CD4-positive, alpha-beta T cell treated with Interleukin-17A for 4 hours (primary cell): ENCODE data around the gene ENAH.

Source experiments
- DNase-seq: peaks from one replicate; pipeline ENCODE4 v3.0.0-alpha.2; 2020; ENCODE audit warnings: mixed read lengths

Gene ENAH

DNA sequence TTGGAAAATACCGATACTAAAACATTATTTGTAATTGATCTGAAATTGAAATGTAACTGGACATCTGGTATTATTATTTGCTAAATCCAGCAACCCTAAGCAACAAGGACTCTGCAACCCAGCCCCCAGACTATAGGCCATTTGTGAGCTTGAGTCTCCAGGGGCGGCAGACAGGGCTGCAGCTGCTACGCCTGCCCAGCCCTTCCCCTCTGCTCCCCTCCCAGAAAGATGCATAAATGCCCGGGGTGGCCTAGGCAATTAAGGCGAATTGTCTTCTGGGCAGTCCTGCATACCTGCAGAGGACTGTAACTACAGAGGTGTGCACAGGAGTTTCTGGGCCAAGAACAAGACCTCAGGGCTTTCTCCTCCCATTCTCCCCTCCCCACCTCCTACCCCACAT, 183.9 kb downstream of the ENAH start:
- DNase-seq, result no peak

DNA sequence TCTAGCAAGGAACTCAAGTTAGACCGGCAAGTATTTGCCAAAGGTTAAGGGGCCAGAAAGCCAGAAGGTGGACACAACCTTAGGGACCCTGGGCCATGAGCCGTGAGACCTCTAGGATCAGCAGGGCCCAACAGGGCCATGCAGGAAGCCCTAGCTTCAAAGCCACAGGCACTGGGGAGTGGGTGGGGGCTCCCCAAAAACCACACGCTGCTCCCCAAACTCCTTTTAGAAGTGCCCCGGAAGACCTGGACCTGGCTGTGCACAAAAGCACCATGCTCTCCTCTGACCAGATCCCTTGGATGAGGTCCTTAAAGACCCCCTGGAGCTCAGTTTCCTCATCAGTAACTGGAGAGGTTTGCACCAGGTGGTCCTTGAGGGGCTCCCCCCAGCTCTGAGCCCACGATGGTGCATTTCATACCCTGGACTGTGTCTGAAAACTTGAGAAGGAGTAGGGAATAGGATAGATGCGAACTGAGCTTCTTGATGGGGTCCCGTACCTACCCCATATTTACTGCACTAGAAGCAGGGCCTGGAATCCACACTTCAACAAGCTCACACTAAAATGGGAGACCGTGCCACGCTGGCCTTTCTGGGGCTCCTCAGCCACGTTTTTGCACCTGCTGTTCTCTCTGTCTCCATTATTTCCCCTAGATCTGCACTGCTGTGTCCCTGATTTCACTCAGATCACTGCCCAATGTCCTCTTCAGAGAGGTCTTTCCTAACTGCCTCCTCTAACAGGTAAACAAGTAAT, 184.5 kb downstream of the ENAH start:
- DNase-seq, result peak; percentile 45

DNA sequence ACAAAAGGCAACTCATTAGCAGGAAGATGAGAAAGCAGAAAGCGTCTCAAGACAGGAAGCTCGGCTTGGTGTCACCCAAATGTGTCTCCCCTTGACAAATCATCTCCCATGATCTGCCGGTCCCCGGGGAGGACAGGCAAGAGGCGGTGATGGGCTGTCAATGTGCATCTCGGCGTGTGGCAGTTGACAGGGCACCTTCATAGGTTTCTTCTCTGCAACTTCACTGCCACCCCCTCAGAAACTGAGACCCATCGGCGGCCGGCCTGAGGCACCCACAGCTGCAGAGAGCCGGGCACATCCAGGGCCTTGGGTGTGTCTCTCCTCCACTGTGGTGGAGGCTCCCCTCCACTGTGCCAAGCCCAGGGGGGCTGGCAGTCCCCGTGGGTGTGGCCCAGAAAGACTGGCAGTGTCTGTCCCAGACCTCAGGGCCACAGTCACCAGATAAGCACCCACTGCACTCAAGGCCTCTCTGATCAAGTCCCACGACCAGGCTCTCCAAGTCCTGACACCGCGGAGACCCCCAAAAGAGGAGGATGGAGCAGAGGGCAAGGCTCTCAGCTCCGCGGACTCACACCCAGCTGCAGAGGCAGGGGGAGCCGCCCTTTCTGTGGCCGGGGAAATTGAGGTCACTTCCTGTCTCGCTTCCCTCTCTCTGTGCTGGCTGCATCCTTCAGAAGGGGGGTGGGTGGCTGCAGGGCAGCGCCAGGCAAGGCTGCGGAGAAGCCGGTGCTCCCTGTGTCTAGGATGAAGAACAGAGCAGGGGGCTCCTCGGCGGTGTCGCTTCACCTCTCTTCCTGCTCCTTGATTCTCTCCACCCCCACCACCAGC, 185.5 kb downstream of the ENAH start:
- DNase-seq, result peak; percentile 87

DNA sequence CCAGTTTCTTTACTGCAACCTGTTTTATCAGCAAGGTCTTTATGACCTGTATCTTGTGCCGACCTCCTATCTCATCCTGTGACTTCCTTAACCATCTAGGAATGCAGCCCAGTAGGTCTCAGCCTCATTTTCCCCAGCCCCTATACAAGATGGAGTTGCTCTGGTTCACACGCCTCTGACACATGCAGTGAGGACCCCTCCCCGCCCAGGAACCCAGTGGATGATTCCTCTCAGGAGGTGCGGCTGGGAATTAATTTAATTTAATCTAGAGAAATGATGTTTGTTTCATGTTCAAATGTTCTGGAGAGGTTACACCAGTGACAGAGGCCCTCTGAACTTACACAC, 186.1 kb downstream of the ENAH start:
- no peak for DNase-seq

DNA sequence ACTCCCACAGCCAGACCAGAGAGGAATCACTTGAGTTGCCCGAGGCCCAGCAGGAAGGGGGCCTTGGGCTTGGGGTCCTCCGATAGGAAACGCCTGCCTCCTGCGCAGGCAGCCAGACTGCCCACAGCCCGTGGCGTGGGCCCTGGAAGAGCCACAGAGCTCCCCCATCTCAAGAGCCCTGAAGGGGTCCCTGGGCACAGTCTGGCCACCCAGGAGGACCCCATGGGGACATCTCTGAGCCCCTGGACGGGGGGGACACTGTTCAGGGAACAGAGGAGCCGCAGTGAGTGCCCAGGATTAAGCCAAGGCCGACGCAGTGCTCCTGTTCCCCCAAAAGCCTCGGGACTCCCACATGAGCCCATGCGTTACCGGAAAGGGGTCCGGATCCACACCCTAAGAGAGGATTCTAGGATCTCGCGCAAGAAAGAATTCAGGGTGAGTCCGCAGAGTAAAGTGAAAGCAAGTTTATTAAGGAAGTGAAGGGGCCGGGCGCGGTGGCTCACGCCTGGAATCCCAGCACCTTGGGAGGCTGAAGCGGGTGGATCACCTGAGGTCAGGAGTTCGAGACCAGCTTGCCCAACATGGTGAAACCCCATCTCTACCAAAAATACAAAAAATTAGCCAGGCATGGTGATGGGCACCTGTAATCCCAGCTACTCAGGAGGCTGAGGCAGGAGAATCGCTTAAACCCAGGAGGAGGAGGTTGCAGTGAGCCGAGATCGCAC, 187.0 kb downstream of the ENAH start:
- no peak for DNase-seq

DNA sequence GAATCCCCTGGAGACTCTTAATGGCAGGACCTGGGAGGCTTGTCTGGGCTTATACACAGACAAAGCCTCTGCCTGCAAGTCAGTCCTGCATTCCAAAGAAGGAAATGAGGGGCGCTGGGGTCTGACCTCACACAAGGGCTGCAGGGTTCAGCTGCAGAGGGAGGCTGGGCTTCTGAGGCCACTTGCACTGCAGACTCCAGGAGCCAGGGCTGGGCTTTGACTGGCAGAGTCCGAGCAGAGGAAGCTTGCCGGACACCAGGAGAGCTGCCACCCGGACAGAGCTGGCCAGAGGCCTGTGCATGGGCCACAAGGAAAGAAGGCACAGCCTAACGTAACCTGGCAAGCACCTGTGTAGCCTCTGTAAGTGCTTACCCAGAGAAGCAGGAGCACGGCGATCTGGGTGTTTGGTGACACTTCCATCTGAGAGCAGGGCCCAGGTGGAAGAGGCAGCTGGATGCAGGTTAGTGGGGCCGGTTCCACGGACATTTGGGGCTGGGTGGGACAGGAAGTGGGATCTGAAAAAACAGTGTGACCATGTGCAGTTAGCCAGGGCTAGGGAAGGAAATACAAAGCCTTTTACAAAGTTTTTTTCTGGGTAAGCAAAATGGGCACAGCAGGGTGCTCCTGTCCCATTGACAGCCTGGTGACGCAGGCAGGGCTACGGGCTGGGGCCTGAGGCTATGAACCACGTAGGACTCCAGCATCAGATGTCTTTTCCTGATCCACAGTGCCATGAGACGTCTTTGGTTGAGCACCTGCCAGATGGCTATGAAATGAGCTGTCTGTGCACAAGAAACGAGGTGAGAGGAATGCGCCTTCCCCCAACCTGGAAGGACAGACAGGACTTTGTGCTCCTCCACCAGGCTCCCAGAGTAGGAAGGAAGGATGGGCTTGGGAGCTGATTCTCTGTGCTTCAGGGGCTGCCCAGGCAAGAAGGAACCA, 187.8 kb downstream of the ENAH start:
- DNase-seq, result no peak

DNA sequence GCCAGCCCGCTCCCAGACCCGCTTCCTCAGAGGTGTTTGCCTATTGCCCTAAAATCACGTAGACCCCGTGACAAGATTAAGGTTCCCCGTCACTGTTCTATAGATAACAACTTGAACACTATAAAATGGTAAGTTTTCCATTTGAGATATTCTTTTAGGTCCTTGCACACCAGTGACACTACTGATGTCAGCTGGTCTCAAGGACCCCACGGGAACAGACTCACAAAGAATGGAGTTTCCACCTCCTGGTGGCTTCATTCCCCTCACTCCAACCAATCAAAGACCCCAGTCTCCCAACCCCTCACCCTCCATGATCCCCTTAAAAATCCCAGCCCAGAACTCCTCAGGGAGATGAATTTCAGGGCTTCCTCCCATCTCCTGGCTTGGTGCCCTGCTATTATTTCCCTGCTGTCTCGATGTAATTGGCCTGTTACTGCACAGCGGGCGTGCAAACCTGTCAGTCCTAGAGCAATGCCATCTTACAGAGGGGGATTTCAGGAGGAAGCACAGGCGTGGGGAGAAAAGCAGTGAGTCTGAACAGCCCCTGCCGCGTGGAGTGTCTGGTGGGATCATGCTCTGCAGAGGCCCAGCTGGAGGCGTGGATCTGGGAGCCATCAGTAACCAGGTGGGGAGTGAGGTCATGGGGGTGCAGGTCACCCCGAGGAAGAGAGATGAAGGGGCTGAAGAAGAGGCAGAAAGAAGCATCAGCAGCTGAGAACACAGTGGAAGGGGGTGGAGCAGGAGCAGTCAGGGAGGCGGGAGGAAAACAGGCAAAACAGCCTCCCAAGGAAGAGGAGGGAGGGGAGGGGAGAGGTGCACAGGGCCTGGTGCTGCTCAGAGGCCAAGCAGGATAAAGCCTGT, 190.0 kb downstream of the ENAH start:
- no peak for DNase-seq

DNA sequence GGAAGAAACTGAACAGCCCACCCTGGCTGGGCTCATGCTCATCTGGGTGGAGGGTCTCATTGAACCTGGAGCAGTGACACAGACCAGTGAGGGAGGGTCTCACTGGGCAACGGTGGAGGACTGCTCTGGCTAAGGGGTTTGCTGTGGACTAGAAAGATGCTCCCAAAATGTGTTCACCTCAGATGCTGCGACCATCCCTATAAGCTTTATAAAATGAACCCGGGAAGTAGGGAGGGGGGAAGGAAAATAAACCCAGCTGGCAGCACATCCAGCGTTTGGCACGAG, 190.6 kb downstream of the ENAH start:
- no peak for DNase-seq

DNA sequence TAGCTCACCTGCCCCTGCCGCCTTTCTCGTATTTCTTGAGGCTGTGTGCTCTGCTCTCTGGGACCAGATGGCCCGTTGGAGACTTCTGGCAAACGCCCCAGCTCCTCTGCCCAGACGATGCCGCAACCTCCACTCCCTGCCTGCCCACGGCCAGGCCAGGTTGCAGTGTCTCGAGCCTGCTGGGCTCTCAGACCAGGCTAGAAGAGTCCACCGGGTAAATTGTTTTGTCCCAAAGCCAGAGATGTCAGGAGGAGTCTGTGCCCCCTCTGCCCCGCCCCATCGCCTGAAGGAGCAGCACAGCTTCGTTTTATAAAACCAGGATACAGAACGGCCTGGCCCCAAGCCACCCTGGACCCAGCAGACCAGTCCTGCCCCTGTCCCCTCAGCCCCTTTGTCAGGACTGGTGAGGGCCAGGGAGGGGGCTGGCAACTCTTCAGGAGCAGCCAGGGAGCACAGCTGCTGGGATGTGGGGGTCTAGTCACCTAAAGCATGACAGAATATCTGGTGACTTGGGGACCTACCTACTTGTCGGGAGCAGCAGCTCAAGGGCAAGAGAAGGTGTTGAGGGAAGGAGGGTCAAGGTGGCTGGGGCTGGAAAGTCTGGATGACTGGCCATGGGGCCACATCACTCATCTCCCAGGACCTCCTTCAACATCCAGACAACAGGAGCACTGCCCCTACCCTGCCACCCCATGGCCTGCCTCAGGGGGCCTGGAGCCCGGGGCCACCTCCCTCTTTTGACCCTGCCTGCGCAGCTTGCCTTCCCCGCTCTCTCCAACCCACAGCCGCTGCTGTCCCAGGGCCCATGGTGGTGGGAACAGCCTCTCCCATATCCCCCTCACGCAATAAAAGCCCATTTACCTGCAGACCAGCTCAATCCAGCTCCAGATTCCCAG, 191.1 kb downstream of the ENAH start:
- no peak for DNase-seq

DNA sequence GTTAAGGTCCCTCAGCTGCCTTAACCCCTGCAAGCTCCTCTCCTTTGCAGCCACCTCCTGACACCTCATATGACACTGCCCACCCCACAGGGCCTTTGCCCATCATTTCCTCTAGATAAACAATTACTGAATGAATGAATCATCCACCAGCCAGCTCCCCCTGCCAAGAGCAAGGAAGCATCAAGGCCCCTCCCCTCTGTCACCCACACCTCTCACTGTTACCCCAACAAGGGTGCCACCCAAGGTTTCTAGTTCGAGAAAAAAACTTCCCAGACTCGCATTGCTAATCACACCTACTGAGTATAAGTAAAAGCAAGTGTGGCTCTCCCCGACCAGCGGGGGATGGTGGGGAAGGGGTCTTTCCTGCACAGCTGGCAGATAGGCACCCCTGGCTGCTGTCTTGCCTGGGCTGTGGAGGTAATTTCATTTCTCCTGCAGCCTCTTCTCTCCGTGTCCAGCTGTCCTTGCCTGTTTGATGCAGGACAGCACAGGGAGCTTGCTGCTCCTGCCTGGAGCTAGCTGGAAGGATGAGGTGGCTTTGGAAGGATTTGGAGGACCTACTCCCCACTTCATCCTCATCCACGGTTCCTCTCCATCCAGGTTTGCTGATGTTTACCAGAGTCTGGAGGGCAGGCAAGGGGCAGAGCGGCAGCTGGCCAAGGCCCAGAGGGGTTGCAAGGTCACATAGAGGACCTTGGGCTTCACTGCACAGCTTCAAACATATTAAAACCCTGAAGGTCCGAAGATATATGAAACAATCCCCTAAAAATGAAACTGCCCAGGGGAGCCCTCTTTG, 192.0 kb downstream of the ENAH start:
- DNase-seq, result peak; percentile 72

DNA sequence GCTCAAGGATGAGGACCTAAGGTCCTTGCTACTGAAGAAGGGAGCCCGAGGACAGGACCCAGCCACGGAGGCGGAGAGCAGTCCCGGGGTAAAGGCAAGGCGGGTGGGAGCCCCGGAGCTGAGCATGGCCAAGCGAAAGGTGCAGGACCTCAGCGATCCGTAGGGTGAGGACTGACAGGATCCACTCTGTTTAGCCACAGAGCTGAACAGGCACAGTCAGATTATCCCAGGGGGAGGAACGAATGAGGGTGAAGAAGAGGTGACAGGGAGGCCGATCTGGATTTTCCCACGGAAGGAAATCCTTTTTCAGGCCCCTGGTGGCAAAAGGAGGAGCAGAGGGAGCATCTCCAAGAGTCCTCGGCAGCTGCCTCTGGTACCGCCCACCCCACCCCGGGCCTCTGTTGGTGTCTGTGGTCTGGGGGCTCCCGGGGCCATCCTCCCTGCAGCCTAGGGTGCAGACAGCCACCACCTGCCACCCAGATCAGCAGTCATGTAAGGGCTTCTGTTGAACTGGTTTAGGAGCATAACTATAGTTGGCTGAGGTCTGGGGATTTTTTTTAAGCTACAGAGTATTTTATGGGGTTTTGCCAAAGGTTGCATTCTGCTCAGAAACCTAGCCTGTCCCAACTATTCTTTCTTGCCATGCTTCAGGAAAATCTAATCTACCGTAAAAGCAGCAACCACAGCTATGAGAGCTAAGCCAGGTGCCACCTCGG, 192.7 kb downstream of the ENAH start:
- no peak for DNase-seq

DNA sequence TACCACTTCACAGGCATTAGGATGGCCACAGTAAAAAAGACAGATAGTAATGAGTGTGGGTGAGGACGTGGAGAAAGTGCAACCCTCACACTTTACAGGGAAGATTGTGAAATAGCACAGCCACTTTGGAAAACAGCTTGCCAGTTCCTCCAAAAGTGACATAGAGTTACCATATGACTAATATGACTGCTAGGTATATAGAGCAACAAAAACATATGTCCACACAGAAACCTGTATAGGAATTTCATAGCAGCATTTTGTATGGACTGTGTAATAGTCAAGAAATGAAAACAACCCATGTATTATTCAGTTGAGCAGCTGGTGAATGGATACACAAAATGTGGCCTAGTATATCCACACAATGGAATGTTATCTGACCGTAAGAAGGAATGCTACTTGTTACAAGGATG, 194.7 kb downstream of the ENAH start:
- DNase-seq, result no peak

DNA sequence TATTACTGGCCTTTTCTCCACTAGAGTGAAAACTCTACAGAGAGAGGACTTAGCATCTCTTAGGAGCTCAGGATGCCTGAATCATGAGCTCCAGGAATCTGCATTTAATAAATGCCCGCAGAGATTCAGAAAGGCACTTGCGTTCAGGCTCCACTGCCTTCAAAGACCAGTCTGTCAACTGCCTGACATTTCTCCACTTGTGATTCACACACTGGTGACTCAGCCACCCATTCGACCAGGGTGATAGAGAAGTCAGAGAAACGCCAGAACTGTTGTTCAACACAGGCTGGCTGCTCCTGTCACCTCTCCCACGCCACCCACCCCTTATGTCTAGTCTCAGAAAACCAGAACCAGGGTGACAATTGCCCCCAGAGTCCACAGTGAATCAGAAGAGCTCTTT, 198.2 kb downstream of the ENAH start:
- DNase-seq, result peak; percentile 61

DNA sequence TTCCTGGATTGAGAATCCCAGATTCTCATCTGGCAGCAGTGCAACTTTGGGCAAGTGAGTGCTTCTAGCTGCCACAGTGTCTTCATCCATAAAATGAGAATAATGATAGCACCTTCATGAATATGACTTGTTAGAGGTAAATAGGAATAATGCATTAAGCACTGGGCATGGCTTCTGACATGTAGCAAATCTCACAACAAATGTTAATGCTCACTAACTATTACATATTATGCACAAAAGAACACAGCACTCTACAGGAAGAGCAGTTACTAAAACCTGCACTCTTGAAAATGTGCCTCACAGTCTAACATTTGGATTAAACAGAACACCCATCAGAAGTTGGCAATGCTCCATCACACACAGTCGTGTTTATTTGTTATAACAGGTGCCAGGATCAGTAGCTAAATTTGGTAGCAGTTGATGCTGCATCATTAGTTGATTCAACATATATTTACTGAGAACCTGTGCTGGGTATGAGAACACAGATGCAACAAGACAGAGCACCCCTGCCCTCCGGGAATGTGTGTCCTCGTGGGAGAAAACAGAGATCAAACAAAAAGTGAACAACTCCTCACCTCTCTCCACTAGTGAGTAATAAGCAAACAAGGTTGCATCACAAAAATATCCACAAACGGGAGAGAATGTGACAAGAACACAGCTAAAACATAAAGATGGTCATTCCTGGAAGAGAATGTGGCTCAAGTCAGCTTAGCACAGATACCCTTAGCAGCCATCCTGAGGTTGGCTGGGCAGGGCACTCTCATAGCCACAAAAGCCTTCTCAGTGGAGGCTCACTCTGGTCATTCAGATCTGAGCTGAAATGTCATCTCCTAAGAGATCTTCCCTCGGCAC, 198.9 kb downstream of the ENAH start:
- DNase-seq, result no peak

DNA sequence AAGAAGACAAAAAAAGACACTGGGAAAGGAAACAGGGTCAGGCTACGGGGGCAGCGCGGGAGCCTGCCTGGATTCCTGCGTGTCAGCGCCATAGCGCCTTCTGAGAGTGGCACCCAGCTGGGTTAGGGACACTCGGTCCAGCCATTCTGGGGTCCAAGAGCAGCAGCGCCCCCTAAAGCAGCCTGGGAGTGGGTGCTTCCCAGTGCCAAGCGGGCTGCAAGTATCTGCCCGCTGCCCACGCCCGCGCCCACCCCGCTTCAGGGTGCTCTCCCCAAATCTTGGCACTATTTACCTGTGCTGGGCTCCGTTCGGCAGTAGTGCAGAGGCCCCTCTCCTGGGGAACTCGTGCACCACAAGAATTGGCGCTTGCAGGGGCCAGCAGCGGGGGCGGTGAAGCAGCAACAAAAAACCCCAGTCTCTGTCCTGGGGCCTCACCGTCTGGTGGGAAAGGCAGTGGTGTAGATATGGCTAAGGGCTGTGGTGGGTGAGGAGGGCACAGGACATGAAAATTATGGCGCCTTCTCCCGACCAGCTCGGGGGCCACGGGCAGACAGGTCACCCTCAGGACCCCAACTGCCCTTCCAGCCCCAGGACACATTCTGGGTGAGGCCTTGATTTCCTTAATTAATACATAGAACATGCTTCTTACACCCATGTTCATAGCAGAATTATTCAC, 200.9 kb downstream of the ENAH start:
- DNase-seq, result no peak

DNA sequence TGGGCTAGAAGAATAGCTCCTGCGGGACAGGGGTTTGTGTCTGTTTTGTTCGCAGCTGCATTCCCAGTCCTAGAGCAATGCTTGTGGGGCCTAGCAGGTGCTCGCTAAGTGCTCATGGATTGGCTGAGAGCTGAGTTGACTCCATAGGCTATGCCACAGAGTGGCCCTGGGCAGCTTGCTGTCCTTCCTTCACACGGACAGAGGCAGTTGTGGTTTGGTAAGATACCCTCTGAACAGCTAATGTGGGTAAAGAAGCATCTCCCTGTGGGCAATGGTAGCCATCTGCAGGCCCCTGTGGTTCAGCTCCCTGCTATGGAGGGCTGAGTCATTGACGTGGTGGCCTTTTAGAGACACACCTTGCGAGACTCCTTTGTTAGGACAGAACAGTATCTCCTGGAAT, 201.6 kb downstream of the ENAH start:
- DNase-seq, result no peak

DNA sequence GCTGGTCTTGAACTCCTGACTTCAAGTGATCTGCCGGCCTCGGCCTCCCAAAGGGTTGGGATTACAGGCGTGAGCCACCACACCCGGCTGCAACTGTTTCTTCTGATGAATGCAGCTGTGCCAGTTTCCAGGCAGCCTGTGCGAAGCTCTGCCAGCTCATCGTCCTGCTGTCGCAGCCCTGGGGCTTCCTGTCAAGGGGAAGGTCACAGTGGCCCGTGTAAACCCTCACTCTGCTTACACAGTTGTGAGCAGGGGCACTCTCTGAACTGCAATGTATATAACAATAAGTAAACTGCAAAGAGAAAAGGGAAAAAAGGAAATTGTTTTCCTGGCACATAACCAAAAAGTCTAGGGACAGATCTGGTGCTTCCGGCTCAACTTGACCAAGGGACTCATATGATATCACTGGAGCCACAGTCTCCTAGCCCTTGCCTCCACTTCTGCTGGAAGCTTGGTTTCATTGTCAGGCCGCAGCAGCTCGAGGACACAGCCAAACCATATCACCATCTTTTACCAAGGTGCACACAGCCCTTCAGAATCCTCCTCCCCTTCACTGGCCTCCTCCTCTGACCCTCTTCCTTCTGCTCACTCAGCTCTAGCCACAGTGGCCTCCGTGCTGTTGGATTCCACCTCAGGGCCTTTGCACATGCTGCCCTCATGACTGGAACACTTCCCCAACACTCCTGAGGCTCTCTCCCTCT, 202.3 kb downstream of the ENAH start:
- peak; percentile 37 for DNase-seq
